ENCODE measurements around the gene DLG2.

DNA sequence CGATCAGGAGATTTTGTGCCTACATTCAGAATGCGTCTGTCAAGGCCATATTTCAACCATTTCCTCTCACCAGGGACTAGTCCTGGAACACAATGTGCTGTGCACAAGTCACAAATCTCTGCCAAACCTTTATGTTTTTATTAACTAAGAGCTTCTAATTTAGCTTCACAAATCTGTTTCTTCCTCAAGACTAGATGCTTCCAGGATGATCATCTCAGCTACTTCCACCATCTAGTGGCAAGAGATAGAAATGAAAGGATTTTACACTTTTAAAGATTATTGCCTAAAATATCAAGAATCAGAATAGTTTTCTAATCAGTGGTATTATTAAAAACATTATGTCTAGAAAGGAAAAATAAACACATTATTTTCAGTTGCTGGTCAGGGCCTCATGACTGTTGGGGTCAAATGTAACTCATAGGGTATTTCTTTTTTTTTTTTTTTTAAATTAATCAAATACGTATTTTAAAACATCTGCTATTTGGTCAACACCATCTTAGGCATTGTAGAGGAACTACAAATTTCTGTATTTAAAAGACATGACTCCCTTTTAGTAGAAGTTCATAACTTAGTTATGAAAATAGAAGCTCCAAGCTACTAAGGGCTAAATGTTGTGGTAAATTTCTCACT is 1102.6 kb downstream of the DLG2 start:
- TF ChIP-seq, protein P1, sequence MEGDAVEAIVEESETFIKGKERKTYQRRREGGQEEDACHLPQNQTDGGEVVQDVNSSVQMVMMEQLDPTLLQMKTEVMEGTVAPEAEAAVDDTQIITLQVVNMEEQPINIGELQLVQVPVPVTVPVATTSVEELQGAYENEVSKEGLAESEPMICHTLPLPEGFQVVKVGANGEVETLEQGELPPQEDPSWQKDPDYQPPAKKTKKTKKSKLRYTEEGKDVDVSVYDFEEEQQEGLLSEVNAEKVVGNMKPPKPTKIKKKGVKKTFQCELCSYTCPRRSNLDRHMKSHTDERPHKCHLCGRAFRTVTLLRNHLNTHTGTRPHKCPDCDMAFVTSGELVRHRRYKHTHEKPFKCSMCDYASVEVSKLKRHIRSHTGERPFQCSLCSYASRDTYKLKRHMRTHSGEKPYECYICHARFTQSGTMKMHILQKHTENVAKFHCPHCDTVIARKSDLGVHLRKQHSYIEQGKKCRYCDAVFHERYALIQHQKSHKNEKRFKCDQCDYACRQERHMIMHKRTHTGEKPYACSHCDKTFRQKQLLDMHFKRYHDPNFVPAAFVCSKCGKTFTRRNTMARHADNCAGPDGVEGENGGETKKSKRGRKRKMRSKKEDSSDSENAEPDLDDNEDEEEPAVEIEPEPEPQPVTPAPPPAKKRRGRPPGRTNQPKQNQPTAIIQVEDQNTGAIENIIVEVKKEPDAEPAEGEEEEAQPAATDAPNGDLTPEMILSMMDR (IDR thresholded peaks at IDR 0.05): peak; percentile 46 to 54 (median 49)
- TF ChIP-seq POLR2A (IDR thresholded peaks at IDR 0.05; ENCODE audit: low read depth) (no peak), POLR2AphosphoS5 (IDR thresholded peaks at IDR 0.05) (peak in 1 of 2 donors; percentile 10)
